Superior temporal gyrus (tissue), 1 donor: ENCODE results near the gene FILIP1L.
A peak's percentile ranks its signal among the peaks of the same experiment; 100 is the strongest.

Experiments used
- DNase-seq: peaks from one replicate; pipeline ENCODE4 v3.0.0-alpha.2; 2016; ENCODE audit errors: extremely low spot score

The FILIP1L gene

DNA sequence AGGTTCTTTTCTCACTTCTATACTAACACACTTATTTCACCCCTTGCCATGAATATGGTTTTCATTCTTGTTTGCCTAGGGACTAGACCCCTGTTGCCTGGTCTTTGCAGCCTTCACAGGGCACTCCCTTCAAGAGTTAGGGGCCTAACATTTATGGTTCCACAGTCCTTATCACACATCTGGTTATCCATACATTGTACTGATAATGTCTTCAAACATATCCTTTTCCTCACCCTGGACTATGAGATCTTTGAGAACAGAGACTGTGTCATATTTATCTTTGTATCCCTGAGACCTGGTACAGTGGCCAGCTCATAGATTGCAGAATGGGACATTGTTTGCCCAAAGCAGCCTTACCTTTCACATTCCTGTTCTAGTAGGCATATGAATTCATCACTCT lies 190.4 kb downstream of the FILIP1L start:
- DNase-seq: no peak

DNA sequence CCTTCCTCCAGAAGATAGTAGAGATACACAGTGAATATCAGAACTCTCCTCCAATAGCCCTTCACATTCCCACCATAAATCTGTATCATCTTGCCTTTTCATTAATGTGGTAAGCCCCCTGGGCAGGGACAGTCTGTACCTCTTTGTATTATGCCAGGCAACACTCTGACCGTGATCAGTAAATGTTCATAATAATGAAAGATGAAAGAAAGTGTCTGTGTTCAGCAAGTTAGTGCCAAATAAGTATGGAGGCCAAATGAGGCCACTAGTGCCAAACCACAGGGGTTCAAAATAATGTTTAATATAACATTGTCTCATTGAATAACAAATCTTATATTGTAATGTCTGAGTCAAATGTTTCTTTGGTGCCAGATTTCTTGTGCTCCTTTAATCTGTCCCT lies 192.3 kb downstream of the FILIP1L start:
- no peak for DNase-seq

GRCh38 chr3:99921377-99921695 lies 193.0 kb downstream of the FILIP1L start:
- DNase-seq: no peak

DNA sequence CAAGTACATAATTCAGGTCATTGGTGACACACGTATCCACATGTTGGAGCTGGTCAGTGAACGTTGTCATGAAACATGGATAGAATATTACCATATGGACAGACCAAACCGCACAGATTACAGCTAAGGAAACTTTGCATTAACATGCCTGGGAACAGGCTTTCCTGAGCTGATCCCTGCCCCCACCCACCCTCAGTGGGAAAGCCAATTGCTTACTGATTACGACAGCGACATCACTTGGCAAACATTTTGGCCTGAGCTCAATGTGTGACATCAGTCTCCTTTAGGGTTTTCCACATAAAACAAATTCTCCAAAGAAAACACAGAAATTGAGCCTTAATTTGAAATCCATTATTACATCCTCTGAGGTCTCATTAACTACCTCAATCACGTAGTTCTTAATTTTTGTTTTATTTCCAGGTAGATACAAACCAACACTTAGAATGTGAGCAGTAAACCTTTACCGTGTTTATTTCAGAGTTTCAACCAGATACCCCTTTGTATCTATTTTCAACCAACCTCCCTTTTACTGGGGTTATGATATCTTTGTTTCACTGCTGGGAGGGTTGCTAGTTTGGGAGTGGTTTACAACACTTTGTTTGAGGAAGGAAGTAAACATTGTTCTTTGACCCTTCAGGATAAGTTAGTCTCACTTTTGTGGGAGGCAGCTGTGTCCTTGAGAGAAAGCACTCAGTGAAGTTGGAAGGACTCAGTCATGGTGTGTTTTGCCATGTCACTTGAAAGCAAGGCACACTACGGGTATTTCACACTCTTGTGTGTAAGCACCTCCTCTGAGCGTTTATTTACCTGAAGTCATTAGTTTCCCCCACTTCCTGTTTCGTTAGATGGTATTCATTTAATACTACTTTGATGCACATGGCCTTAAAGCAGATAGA lies 193.6 kb downstream of the FILIP1L start:
- peak; percentile 62 for DNase-seq

DNA sequence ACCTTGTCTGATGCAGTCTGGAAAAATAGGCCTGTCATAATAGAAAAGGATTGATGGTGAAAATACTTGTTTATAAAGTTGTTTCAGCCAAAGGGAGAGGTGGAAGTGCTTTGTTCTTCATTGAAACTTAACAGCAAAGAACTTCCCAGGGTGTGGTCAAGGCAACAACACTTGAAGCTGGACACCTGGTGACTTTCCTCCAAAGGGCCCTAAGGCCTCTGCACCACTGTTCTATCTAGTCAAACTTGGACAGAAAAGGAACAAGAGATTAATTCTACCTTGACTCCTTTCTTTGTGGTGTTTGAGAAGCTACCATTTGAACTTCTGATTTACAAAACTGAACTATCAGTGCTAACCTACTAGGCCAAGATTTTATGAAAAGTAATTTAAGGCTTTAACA lies 194.6 kb downstream of the FILIP1L start:
- no peak for DNase-seq

GRCh38 chr3:99918715-99919114 lies 195.6 kb downstream of the FILIP1L start:
- no peak for DNase-seq

DNA sequence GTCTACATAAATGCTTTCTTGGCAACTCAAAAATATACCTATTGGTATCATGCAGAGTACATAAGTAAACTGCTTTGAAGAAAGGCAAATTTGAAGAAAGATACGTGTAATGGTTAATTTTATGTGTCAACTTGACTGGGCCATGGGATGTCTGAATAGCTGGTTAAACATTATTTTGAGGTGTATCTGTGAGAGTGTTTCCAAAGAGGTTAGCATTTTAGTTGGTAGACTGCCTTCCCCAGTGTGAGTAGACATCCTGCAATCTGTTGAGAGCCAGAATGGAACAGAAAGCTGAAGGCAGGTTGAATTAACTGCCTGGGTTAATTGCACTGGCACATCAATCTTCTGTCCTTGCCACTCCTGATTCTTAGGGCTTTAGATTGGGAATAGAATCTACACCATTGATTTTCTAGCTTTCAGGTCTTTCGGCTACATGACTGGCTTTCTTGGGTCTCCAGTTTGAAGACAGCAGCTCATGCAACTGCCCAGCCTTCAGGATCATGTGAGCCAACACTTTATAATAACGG lies 198.3 kb downstream of the FILIP1L start:
- no peak for DNase-seq

DNA sequence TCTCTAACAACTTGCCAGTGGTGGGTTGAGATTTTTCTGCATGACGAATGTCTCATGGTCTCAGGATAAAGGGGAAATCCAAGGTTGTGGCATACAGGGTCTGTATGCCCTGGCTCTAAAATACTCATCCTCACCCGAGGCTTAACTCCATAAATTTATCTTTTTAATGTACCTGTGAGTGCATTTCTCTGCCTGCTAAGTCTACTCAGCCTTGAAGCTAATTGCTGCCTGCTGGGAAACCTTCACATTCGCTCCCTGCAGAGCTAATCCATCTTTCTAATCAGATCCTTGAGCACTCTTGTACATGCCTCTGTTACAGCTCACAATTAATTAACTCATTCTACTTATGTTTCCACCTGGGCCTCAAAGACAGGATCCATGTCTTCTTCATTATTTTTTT lies 202.9 kb downstream of the FILIP1L start:
- no peak for DNase-seq

DNA sequence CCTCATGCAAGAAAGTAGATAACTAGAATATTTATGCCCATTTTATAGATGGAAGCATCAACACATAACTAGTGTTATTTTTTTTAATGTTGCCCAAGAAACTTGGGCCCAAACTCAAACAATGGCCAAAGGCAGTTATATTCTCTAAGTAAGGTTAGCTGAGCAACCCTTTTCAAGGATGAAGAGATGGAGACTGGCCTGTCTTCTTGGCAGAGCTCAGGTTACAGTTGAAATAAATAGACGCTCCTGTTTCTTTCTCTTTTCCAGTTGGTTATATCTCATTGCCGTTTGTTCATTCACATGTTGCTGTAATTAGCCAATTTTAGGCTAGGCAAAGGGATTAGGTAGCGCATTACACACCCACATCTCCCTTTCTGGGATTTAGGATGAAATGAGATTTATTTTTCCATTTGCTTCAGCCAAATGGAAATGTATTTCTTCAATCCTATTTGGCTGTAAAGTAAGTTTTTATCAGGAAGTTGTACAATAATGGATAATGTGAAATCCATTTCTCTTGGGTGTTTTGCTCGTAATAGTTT lies 203.5 kb downstream of the FILIP1L start:
- DNase-seq: no peak

DNA sequence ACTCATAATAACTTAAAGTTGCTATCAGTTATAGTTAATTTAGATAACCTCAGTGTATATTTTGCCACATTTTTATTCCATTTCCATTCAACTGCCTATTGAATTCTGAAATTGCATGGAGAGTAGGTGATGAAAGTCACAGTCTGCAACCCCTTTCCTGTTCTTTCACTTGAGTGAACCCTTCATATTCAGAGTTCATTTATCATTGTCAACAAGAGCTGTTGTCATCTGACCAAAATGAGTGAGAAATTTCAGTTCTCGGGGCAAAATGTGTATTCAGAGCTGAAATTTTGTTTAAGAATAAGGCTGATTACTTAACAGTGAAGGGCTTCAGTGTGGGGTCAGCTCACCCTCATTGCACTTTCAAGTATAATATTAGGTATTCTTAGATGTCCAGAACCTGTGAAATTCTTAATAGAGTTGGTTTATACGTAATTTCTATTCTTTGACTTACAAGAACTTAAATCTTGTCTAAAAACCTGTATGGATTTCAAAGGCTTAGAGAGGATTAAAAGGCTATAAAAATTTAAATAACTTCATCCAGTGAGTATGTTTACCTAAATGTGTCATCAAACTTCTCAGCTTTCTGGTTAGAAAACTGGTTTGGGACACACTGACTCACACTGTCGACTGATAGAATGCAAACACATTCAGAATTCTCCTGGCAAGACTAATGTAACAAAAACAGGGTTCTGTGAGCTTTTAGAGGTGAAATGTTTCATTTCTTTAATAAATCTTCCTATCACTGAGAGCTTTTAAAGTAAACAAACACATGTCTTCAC lies 204.4 kb downstream of the FILIP1L start:
- DNase-seq: no peak

DNA sequence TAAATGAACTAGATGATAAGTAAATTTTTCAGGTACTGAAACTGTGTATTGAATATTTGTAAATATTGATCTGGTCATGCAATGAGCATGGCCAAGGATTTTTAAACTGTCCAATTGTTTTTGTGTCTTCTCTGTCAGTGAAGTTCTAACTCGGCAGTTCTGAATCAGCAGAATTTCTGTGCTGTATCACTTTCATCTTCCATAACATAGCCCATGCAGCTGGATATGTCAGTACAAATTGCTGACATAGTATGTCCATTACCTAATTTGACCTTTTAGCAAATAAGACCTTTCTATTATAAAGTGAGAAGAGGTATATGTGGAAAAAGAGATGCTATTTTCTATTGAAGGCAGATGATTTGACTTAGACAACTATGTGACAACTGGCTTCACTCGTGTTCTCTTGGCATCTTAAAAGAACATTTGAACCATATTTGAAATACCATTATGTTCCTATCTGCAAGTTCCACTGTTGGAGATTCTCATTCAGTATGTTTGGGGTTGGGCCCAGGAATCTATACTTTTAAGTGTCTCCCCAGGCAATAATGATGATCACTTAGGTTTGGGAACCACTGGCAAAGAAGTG lies 206.2 kb downstream of the FILIP1L start:
- DNase-seq: no peak

DNA sequence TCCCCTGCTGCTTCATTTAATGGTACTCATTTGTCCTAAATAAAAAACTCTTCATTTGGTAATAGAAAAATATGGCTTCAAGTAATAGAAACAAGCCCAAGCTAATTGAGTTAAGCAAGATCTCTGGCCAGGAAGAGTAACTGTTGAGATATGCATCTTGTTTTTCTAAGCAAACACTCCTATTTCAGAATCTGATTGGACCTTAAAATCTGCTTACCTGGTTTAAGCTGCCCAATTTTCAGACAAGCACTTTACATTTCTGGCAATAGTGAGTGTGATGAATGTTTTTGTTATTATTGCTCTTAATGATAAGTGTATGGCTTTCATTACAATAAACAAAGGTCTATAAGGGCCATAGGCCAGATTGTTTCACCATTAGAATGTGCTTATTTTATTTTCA lies 210.4 kb downstream of the FILIP1L start:
- no peak for DNase-seq

DNA sequence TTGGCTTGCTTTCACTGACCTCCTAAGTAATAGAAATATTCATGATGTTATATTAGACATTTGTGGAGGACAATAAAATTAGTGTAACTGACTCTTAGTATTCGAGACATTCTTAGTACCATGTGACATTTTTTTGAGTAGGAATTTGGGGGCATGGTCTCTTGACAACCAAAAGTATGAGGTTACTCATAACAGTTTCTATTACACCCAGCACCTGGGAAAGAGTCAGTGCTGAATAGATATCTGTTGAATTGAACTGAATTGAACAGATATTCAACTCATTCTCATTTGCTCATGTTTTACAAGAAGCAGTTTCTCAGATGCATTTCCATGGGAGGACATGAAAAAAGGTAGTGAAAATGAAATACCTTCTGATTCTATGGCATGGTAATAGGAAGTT lies 212.2 kb downstream of the FILIP1L start:
- DNase-seq: no peak

DNA sequence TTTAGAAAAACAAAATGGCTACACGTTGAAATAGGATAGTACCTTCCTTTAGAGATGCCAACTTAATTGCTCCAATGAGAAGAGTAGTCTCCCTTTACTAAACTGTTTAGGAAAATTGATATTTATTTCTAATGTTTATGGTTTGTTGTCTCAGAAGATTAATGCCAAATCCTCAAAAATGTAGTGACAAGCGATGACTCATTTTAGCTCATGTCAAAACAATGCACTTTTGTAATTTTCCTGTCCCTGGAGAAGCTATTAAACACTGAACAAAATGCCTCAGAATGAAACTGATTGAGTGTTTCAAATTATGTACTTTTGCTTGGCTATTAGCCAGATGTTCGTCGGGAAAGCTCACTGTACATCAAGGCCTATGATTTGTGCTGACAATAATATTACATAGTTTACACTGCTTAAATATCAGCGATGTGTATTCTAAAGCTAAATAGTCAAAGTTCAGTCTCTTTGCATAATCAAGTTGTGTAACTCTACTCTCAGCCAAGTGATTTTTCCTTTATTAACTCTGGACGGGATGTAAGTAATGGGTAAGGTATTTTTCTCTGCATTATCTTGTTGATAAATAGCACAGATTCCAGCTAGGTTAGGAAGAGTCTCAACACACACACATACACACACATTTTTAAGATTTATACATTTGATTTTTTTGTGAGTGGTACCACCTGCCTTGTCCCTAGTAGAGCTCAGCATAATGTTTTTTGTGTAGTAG lies 212.9 kb downstream of the FILIP1L start:
- DNase-seq: no peak

DNA sequence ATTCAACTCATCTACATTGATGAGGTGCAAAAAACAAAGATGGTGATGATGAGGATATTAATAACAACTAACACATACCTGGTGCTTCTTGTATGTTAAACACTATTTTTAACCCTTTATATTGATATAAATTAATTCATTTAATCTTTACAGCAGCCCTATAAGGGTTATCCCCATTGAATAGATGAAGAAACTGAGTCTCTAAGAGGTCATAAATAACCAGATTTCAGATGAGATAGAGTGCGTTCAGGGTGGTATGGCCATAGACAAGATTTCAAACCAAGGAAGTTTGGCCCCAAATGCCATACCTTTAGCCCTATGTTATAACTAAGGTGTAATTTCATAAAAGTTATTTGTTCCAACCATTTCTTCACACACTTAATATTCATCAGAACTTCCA lies 214.1 kb downstream of the FILIP1L start:
- DNase-seq: no peak

DNA sequence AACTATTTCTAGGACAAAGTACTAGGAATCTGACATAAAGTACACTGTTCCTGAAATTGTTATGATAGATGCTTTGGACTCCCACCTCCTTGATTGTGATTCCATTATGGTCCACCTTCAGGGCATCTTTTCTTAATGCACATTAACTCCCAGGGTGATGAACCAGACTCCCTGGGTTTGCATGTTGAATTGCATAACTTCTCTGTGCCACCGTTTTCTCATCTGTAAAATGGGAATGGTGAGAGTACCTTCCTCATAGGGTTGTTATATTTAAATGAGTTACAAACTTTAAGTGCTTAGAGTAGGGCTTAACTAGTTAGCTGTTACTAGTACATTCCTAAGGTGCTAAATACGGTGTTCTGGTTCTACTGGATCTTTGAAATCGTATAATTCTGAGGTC lies 214.7 kb downstream of the FILIP1L start:
- no peak for DNase-seq

DNA sequence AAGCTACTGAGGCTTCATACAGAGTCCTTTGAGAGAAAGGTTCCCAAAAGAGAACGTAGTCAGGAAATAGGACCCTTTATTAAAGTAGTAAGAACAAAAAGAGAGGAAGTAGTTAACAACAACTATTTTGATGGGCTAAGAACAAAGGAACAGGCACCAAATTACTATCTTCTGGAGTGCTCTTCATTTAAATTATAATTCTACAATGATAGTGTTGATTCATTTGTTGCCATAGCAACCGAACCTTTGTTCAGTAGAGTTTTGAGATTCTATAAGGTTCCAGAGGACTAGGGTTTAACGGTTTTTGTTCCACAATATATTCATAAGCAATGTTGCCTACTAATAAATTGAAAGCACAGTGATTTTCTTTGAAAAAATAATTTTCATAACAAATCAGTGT lies 217.8 kb downstream of the FILIP1L start:
- DNase-seq: no peak

DNA sequence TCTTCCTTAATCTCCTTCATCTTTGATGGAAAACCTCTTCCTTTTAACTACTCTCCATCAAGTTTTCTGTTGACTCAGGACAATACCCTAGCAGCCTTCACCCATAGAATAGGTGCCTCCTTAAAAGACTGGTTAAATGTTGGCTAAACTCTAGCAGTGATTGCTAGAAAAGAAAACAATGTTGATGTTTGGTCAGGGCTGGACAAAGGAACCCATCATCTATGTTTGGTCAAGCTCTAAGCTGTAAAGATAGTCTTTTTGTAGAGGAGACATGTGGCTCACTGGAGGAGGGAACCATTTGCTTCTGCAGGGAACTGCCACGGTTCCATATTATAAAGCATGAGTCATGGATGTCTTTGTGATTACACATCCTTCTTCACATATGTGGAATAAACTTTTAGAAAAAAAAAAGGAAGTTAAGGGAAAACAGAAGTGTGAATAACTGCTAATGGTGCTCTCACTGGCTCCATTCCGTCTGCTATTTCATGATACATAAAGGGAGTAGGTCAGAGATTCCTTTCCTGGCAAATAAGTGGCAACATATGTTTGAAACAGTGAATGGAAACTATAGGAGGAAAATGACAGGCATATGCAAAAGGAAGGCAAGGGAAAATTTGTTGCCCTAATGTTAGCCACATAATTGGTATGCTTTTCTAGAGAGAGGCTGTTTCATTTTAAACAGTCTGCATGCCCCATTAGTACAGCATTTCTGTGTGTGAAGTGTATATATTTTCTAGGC lies 218.4 kb downstream of the FILIP1L start:
- no peak for DNase-seq

- DNase-seq: no peak
Observed at GRCh38 chr3:99895131-99895696, 219.1 kb downstream of the FILIP1L start.

GRCh38 chr3:99892332-99892731 lies 222.0 kb downstream of the FILIP1L start:
- no peak for DNase-seq
